GM10248 (cell line): ENCODE results near the gene PLCB1.

Experiments
- CTCF ChIA-PET: fragments of 300-600 bp; sonication (Branson Sonifier 250); formaldehyde crosslinking; extraction: SDS; loops from one replicate; lab custom pipeline; 2021; ENCODE audit warnings: antibody characterized with exemption; lab: Yijun Ruan, JAX
- POLR2A ChIA-PET: fragments of 350-650 bp; sonication (Branson Sonifier 250); formaldehyde crosslinking; extraction: SDS; loops from one replicate; lab custom pipeline; 2020; ENCODE audit warnings: antibody characterized with exemption; lab: Yijun Ruan, JAX
- DNase-seq: peaks from one replicate; pipeline ENCODE4 v3.0.0; 2012; ENCODE audit errors: extremely low spot score
- TF ChIP-seq, protein P1 (sequence below): IDR thresholded peaks from 2 replicates; pipeline ENCODE4 v1.5.1; 2012; ENCODE audit warnings: mild to moderate bottlenecking, low read depth; ENCODE audit errors: extremely low read depth, missing control alignments, control extremely low read depth

The PLCB1 gene

DNA sequence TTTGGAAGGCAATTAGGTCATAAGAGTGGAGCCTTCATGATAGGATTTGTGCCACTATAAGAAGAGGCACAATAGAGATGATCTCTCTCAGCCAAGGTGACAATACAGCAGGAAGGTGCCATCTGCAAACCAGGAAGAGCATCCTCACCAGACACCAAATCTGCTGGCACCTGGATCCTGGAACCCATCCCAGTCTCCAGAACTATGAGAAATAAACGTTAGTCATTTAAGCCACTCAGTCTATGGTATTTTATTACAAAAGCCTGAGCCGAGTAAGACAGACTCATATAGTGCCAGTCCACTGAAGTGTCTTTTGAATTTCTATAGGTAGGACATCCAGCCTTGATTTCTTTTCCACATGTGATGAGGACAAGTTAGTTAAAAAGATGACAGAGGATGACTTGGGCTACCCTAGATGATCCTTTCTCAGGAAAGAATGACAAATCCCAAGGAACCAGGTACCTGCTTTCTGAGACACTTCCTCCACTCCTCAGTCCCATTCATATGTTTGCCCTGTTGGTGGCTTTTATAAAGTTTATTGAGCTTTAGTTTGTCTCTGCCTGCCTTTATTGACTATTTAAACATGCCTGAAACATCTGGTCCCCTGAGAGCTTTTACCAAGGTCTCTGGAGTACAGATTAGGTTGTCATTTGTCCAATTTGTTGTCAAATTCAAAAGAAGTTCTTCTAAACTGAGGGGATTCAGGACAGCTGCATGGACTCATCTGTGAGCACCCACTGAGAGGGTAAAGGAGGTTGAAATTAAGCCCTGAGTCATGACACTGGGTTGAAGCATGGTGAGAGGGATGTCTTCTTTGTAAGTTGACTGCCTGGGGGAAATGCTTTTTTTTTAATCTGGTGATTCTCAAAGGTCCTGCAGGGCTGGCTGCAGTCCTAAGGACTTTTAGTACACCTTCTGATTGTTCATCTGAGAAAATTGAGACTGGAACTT is 771.9 kb downstream of the PLCB1 start:
- POLR2A ChIA-PET: no interaction called here
- no peak for DNase-seq
- TF ChIP-seq, protein P1, sequence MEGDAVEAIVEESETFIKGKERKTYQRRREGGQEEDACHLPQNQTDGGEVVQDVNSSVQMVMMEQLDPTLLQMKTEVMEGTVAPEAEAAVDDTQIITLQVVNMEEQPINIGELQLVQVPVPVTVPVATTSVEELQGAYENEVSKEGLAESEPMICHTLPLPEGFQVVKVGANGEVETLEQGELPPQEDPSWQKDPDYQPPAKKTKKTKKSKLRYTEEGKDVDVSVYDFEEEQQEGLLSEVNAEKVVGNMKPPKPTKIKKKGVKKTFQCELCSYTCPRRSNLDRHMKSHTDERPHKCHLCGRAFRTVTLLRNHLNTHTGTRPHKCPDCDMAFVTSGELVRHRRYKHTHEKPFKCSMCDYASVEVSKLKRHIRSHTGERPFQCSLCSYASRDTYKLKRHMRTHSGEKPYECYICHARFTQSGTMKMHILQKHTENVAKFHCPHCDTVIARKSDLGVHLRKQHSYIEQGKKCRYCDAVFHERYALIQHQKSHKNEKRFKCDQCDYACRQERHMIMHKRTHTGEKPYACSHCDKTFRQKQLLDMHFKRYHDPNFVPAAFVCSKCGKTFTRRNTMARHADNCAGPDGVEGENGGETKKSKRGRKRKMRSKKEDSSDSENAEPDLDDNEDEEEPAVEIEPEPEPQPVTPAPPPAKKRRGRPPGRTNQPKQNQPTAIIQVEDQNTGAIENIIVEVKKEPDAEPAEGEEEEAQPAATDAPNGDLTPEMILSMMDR: no peak
- CTCF ChIA-PET: no interaction called here

DNA sequence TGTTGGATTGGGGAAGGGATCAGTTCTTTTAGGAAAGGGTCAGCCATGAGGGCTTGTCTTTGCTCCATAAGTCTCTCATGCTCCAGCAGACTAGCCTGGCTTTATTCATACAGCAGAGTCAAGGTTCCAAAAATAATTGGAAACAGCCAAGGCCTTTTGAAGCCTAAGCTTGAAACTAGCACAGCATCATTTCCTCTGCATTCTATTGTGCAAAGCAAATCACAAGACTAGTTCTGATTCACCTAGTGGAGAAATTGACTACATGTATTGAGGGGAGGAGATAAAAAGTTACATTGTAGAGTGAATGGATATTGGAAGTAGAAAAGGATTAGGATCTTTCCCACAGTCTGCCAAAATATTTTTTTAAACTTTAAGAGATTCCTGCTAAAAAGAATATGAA is 777.5 kb downstream of the PLCB1 start:
- TF ChIP-seq, protein P1: no peak
- POLR2A ChIA-PET: no interaction called here
- CTCF ChIA-PET: interaction anchor here (1.1 to 1.2 kb wide), 2 partner anchors 10 to 12 kb away, joined by 3 to 4 read pairs; no protein-coding TSS in a partner anchor
- no peak for DNase-seq

DNA sequence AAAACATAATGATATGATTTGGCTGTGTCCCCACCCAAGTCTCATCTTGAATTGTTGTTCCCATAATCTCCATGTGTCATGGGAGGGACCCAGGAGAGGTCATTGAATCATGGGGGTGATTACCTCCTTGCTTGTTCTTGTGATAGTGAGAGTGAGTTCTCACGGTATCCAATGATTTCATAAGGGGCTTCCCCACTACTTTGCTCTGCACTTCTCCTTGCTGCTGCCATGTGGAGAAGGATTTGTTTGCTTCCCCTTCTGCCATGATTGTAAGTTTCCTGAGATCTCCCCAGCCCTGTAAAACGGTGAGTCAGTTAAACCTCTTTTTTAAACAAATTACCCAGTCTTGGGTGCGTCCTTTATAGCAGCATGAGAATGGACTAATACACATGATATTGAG is 780.0 kb downstream of the PLCB1 start:
- POLR2A ChIA-PET: no interaction called here
- DNase-seq: no peak
- CTCF ChIA-PET: no interaction called here
- TF ChIP-seq, protein P1: no peak

DNA sequence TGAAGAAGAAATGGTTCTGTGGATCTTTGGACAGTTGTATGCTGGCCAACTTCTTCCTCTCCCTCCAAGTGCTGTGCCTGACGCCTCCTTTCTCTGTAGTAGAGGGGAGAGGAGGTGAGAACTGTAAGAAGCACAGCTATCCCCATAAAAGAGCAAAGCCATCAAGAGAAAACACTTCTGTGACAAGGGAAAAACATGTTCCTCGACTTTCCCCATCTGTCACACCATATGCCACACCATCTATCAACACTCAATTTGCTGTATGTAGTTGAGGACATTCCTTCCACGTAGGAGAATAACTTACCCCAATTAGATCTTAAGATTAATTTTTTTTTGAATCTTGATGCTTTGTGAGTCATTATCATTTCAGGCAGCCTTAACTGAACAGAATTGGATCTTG is 780.7 kb downstream of the PLCB1 start:
- CTCF ChIA-PET: no interaction called here
- DNase-seq: no peak
- TF ChIP-seq, protein P1: no peak
- POLR2A ChIA-PET: no interaction called here

DNA sequence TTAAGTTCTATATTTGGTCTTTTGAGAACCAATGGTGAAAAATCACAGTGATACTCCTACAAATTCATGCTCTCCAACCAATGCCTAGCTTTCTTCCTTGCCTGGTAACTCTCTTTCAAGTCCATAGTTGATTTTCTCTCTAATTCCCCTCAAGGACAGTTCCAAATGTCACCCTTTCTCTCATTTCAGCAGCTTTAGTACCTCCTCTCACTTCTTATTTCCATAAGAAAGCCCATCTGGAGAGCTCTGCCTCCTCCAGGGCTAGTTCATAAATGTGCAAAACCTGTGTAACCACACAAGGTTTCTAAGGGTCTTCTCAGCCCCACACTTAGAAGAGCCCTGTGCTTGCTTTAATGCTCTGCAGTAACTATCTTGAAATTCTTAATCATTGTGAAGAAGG is 781.4 kb downstream of the PLCB1 start:
- ChIA-PET POLR2A (no interaction called here), CTCF (no interaction called here)
- TF ChIP-seq, protein P1: no peak
- no peak for DNase-seq

DNA sequence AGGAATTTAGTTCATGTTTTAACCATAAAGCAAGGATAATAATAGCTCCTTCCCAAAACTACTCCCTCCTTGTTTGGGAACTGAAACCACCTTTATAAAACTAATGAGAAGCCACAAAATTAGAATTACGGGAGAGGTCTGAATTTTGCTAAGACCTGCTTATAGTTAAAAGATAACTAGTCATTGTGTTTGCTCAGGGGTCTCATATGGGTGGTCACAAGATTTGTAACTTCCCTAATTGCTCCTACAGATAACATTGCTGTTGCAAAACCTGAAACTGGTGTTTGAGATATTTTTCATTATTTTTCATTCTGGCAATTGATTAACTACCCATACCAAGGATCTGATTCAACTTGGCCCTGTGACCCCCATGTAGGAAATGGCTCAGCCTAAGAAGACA is 782.4 kb downstream of the PLCB1 start:
- DNase-seq: no peak
- TF ChIP-seq, protein P1: no peak
- ChIA-PET CTCF (no interaction called here), POLR2A (no interaction called here)

DNA sequence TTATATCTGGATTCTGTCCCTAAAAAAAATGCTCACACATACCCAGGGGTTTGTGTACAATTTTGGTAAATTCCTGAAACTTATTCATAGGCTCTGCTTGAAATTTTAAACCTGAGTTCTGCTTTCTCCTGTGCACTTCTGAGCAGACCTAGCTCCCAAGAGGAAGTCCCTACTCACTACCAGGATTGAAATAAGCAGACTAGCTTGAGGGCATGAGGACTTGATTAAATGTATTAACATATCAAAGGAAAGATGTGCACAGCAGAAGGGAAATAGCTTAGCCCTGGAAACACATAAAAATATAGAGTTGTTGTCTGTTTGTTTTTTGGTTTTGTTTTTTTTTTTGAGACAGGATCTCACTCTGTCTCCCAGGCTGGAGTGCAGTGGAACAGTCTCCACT is 785.0 kb downstream of the PLCB1 start:
- ChIA-PET CTCF (no interaction called here), POLR2A (no interaction called here)
- TF ChIP-seq, protein P1: no peak
- DNase-seq: no peak
